Measurements from ENCODE around the gene TNFRSF6B. TPM values are rescaled to one million over a fixed set of nuclear protein-coding genes. Genes with fewer than 3 reads are reported as not detected.

The TNFRSF6B gene
- total RNA-seq, 1 experiment from 2014 or later = not detected

DNA sequence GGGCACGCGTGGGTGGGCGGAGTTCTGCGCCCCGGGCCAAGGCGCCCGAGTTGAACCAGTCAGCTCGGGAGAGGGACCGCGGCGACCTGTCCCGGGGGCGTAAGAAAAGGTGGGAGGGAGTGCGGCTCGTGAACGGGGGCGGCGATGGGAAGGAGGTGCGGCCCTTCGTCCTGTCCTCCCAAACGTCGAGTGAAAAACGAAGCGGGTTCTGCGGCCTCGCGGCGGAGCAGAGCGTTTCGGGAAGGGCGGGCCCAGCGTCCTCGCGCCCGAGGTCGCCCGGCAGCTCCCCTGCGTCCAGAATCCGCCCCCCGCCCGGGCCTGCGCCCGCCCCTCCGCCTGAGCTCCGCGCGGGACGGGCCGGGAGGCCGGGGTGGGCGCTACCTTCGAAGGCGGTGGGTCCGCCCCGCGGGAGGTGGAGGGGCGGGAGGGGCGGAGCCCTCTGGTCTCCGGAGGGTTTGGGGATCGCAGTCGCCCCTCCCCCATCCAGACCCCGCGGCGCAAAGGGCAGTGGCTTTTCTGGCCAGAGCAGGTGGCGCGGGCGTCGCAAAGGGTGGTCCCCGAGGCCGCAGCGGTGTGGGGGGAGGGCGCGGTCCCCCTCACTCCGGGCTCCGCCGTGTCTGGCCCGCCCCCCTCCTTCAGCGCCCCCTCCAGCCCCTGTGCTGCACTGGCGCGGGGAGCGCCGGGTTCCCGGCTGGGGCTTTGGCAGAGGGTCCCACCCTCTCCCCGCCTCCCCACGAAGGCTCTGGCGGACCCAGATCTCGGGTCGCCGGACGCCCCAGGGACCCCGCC, 44.1 kb upstream of the TNFRSF6B start:
- no TSS peak for BruUV-seq (replicated peaks)
- intact Hi-C loops (cut with micrococcal nuclease; ENCODE audit: unreplicated experiment) = no loop called here
- Histone ChIP-seq H3K4me3 (ENCODE audit: low read depth in 2 of 2, low read length in 2 of 2) (peak overlapping the region; percentile 51 to 60), H3K9me3 (ENCODE audit: control insufficient read depth, insufficient read depth, low read depth, low read length) (no peaks in the 10 kb centered on the region), H3K27me3 (ENCODE audit: control insufficient read depth, insufficient read depth, low read length) (no peaks in the 10 kb centered on the region), H3K27ac (ENCODE audit: low read length) (no peak overlapping the region), H3K36me3 (ENCODE audit: control insufficient read depth, insufficient read depth, low read length) (no peaks in the 10 kb centered on the region), H3K4me1 (ENCODE audit: control insufficient read depth, insufficient read depth, low read length) (peaks cover 5% of the 10 kb centered on the region; the same call in 1 of the 2 replicates)
- TF ChIP-seq, protein P1, sequence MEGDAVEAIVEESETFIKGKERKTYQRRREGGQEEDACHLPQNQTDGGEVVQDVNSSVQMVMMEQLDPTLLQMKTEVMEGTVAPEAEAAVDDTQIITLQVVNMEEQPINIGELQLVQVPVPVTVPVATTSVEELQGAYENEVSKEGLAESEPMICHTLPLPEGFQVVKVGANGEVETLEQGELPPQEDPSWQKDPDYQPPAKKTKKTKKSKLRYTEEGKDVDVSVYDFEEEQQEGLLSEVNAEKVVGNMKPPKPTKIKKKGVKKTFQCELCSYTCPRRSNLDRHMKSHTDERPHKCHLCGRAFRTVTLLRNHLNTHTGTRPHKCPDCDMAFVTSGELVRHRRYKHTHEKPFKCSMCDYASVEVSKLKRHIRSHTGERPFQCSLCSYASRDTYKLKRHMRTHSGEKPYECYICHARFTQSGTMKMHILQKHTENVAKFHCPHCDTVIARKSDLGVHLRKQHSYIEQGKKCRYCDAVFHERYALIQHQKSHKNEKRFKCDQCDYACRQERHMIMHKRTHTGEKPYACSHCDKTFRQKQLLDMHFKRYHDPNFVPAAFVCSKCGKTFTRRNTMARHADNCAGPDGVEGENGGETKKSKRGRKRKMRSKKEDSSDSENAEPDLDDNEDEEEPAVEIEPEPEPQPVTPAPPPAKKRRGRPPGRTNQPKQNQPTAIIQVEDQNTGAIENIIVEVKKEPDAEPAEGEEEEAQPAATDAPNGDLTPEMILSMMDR (IDR thresholded peaks at IDR 0.05) = no peak
- TF ChIP-seq, protein P2, sequence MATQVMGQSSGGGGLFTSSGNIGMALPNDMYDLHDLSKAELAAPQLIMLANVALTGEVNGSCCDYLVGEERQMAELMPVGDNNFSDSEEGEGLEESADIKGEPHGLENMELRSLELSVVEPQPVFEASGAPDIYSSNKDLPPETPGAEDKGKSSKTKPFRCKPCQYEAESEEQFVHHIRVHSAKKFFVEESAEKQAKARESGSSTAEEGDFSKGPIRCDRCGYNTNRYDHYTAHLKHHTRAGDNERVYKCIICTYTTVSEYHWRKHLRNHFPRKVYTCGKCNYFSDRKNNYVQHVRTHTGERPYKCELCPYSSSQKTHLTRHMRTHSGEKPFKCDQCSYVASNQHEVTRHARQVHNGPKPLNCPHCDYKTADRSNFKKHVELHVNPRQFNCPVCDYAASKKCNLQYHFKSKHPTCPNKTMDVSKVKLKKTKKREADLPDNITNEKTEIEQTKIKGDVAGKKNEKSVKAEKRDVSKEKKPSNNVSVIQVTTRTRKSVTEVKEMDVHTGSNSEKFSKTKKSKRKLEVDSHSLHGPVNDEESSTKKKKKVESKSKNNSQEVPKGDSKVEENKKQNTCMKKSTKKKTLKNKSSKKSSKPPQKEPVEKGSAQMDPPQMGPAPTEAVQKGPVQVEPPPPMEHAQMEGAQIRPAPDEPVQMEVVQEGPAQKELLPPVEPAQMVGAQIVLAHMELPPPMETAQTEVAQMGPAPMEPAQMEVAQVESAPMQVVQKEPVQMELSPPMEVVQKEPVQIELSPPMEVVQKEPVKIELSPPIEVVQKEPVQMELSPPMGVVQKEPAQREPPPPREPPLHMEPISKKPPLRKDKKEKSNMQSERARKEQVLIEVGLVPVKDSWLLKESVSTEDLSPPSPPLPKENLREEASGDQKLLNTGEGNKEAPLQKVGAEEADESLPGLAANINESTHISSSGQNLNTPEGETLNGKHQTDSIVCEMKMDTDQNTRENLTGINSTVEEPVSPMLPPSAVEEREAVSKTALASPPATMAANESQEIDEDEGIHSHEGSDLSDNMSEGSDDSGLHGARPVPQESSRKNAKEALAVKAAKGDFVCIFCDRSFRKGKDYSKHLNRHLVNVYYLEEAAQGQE (IDR thresholded peaks at IDR 0.05; ENCODE audit: insufficient read depth in 1 of 2, low read depth in 2 of 2, low read length in 1 of 2) = 0 out of 4 replicates have a peak, but pooled peaks of 1 of the 2 experiments have one; percentile 20
- 0 out of 2 replicates have a peak, but pooled peaks have one; percentile 45 for TF ChIP-seq SIN3A (IDR thresholded peaks at IDR 0.05; ENCODE audit: borderline replicate concordance, insufficient read depth, low read depth, low read length)
- no peak for DNase-seq (ENCODE audit: low read depth, low spot score)
- ChIA-PET POLR2A (no interaction called here), CTCF (interaction anchor here (1.0 to 1.1 kb wide), 2 partner anchors 10 to 11 kb away, joined by 5 to 7 read pairs; no protein-coding TSS in a partner anchor)
- in situ Hi-C loops (cut with HindIII; ENCODE audit: low pct_unique_long_range_greater_than_20kb, low sequenced_read_pairs) = no loop called here
- ATAC-seq = peak; percentile 55

DNA sequence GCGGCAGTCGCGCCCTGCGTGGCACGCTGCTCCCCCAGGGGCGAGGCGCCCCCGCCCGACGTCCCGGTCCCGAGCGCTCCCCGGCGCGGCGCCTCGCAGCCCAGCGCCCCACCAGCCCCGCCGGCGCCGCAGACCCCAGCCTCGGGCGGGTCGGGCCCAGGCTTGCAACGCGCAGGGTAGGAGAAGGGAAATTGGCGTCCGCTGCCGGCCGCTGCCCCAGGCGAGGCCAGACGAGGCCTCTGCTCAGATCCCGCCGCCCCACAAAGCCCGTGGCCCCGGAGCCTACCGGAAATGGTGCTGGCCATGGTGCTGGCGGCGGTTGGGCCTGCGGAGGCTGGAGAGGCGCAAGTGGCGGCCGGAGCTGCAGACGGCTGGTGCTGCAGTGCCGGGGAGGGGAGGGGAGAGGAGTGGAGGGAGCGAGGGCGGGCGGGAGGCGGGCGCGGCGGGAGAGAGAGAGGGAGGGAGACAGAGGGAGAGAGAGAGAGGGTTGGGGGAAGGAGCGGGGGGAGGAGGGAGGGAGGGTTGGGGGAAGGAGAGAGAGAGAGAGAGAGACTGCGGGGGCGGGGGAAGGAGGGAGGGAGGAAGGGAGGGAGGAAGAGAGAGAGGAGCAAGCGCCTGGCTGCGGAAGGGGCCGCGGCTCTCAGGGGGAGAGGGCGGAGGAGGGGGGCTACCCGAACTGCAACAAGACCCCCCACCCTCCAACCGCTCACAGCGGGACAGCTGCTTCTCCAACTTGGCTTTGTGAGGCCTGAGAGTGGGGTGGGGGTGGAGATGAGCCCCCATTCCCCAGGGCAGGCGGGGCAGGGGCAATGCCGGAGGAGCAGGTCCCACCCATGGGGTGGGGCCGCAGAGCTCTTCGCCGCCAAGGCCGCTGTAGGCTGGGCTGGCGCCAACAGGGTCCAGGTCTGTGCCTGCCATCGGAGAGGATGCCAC, 43.1 kb upstream of the TNFRSF6B start, which contains the start of gene STMN3:
TSS of gene STMN3 (minus strand) at position 384 of the 933 bp plus-strand sequence. CDS start at position 305, 79 bp downstream.
- no peaks in the 10 kb centered on the region for H3K27me3 ChIP-seq (ENCODE audit: control insufficient read depth, insufficient read depth, low read length)
- no peaks in the 10 kb centered on the region for H3K9me3 ChIP-seq (ENCODE audit: control insufficient read depth, insufficient read depth, low read depth, low read length)
- intact Hi-C loops (cut with micrococcal nuclease; ENCODE audit: unreplicated experiment) = no loop called here
- CTCF ChIA-PET = interaction anchor here (1.1 kb wide), 1 partner anchor 12 kb away, joined by 7 read pairs; no protein-coding TSS in a partner anchor
- no TSS peak for BruUV-seq (replicated peaks)
- DNase-seq (ENCODE audit: low read depth, low spot score) (no peak), ATAC-seq (peak; percentile 71)
- POLR2A ChIA-PET = interaction anchor here (0.6 kb wide), 1 partner anchor 212 kb away, joined by 6 read pairs; the partner anchor contains the start of gene TPD52L2
- peak within 1 kb of the TSS; percentile 34; the same call in 1 of the 2 replicates for H3K27ac ChIP-seq (ENCODE audit: low read length)
- H3K4me3 ChIP-seq (ENCODE audit: low read depth in 2 of 2, low read length in 2 of 2) = peak within 1 kb of the TSS; percentile 51 to 61
- peaks cover 6% of the 10 kb centered on the region; the same call in 1 of the 2 replicates for H3K4me1 ChIP-seq (ENCODE audit: control insufficient read depth, insufficient read depth, low read length)
- TF ChIP-seq SIN3A (IDR thresholded peaks at IDR 0.05; ENCODE audit: borderline replicate concordance, insufficient read depth, low read depth, low read length) (0 out of 2 replicates have a peak, but pooled peaks have one; percentile 90), POLR2AphosphoS5 (IDR thresholded peaks at IDR 0.05; ENCODE audit: low read depth, low read length) (no peak), TCF7L2 (IDR thresholded peaks at IDR 0.05; ENCODE audit: low read depth, low read length) (peak; percentile 44; the same call in 1 of the 2 replicates)
- TF ChIP-seq, protein P2 (IDR thresholded peaks at IDR 0.05; ENCODE audit: insufficient read depth in 1 of 2, low read depth in 2 of 2, low read length in 1 of 2) = peak; percentile 97 to 99
- TF ChIP-seq, protein P1 (IDR thresholded peaks at IDR 0.05) = no peak
- in situ Hi-C loops (cut with HindIII; ENCODE audit: low pct_unique_long_range_greater_than_20kb, low sequenced_read_pairs) = no loop called here
- H3K36me3 ChIP-seq (ENCODE audit: control insufficient read depth, insufficient read depth, low read length) = no peaks in the 10 kb centered on the region

All from Panc1 (cell line).